HG03103 (cell line): Measurements from ENCODE around the gene SETD1B.

Experiments
- ATAC-seq: cut with Tn5 transposase; IDR thresholded peaks from one replicate; pipeline ENCODE4 v1.9.1; 2021; ENCODE audit warnings: low read depth; ENCODE audit not compliant: unreplicated experiment

The SETD1B gene

GRCh38 chr12:121822393-121823100 is 18.7 kb downstream of the SETD1B start:
- no peak for ATAC-seq

GRCh38 chr12:121823101-121823726 is 19.4 kb downstream of the SETD1B start:
- no peak for ATAC-seq

- ATAC-seq, result no peak
Measured at GRCh38 chr12:121823727-121824115, 19.9 kb downstream of the SETD1B start.

- ATAC-seq, result no peak
Measured at GRCh38 chr12:121825041-121825523, 21.3 kb downstream of the SETD1B start.

- ATAC-seq, result no peak
Measured at GRCh38 chr12:121826318-121827150, 22.7 kb downstream of the SETD1B start.

GRCh38 chr12:121827351-121828099 is 23.7 kb downstream of the SETD1B start:
- no peak for ATAC-seq

GRCh38 chr12:121828306-121828705 is 24.5 kb downstream of the SETD1B start:
- ATAC-seq, result no peak

GRCh38 chr12:121828826-121829225 is 25.0 kb downstream of the SETD1B start:
- no peak for ATAC-seq

- no peak for ATAC-seq
Measured at GRCh38 chr12:121829250-121829918, 25.6 kb downstream of the SETD1B start.

GRCh38 chr12:121830134-121830533 is 26.3 kb downstream of the SETD1B start:
- ATAC-seq, result no peak

GRCh38 chr12:121830588-121831265 is 26.9 kb downstream of the SETD1B start:
- ATAC-seq, result no peak

GRCh38 chr12:121831571-121832245 is 27.9 kb downstream of the SETD1B start:
- ATAC-seq, result no peak

GRCh38 chr12:121837680-121838079 is 33.9 kb downstream of the SETD1B start:
- no peak for ATAC-seq

- no peak for ATAC-seq
Measured at GRCh38 chr12:121838126-121838525, 34.3 kb downstream of the SETD1B start.

GRCh38 chr12:121839106-121839992 is 35.5 kb downstream of the SETD1B start:
- ATAC-seq, result peak; percentile 95

- ATAC-seq, result no peak
Measured at GRCh38 chr12:121839993-121840761, 36.4 kb downstream of the SETD1B start.
